Testis (tissue), 2 donors: Measurements from ENCODE around the gene PLA2R1.

ENCODE experiments used
- CTCF ChIP-seq, 3 experiments: fragments of 450-650 bp in 2 of 3; fragments of 200-600 bp in 1 of 3; sonication (generic) in 1 of 3; IDR thresholded peaks; one replicate each; pipeline ENCODE4 v1.5.1; 2016 to 2019; ENCODE audit warnings: antibody characterized with exemption in 3 of 3, mild to moderate bottlenecking in 2 of 3, moderate library complexity in 1 of 3
- POLR2A ChIP-seq: fragments of 450-650 bp; IDR thresholded peaks from one replicate; pipeline ENCODE4 v1.6.1; 2017; ENCODE audit warnings: antibody characterized with exemption, mild to moderate bottlenecking, moderate library complexity

DNA sequence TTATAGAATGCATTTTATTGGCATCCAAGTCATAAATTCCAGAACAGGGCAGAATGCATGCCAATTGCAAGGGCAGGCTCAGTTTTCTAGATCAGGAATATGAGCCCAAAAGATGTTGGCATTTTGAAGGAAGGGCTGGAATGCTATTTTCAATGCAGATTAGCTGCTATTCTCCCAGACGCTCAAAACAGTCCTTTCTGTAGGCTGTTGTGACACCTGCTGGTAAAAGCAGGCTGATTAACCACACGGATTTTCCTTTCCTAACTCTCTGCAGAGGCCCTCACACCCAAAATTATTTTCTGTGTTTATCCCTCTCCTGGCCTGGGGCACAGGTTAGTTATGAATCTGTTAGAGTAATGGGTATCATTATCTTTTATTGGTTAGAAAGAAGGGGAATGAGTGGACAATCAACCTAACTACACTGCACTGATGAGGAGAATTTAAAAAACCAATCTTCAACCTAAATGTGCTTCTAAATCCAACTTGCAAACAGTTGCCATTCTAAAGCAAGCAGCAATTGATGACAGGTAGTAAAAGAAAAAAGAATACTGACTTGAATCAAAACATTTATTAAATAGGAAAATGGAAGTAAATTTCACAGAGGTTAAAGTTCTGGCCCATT is 94.0 kb downstream of the PLA2R1 start:
- TF ChIP-seq CTCF (IDR thresholded peaks at IDR 0.05) (peak in 2 of 3 experiments; percentile 22 to 47), POLR2A (no peak)
